K562 (cell line): ENCODE data around the gene NODAL. TPM values are rescaled to one million over a fixed set of nuclear protein-coding genes. Genes with fewer than 3 reads are reported as not detected.

Experiments
- EGR1 ChIP-seq: fragments of 450-650 bp; conservative IDR thresholded peaks from 2 replicates; pipeline ENCODE4 v1.6.1; 2017; ENCODE audit warnings: mild to moderate bottlenecking
- ELK1 ChIP-seq: sonication (generic); formaldehyde crosslinking; IDR thresholded peaks from 2 replicates; pipeline ENCODE4 v1.8.1; 2022; ENCODE audit warnings: missing genetic modification reagents
- HMG20A ChIP-seq: fragments of 450-650 bp; formaldehyde crosslinking; conservative IDR thresholded peaks from 2 replicates; pipeline ENCODE4 v1.4.0; 2020; ENCODE audit warnings: mild to moderate bottlenecking, mixed read lengths
- KDM5B ChIP-seq: fragments of 200-600 bp; sonication (generic); IDR thresholded peaks from 2 replicates; pipeline ENCODE4 v1.6.1; 2012; ENCODE audit warnings: low read depth, mild to moderate bottlenecking, moderate library complexity, low read length, control low read depth, inconsistent platforms; ENCODE audit not compliant: insufficient replicate concordance
- L3MBTL2 ChIP-seq: fragments of 450-650 bp; IDR thresholded peaks from 2 replicates; pipeline ENCODE4 v1.6.1; 2016; ENCODE audit warnings: mild to moderate bottlenecking, moderate library complexity
- MLLT1 ChIP-seq, 2 experiments: fragments of 450-650 bp; IDR thresholded peaks; 2 replicates each; pipeline ENCODE4 v1.6.1; 2016
- NFE2 ChIP-seq: IDR thresholded peaks from 2 replicates; pipeline ENCODE4 v1.6.1; 2014; ENCODE audit warnings: antibody characterized with exemption, low read depth
- PCBP1 ChIP-seq: fragments of 200-400 bp; formaldehyde crosslinking; IDR thresholded peaks from 2 replicates; pipeline ENCODE4 v1.6.1; 2018; ENCODE audit warnings: mild to moderate bottlenecking, low read depth, low read length; ENCODE audit not compliant: poor library complexity, severe bottlenecking
- POLR2AphosphoS2 ChIP-seq: IDR thresholded peaks from 2 replicates; pipeline ENCODE4 v1.6.1; 2012; ENCODE audit warnings: low read length, improper control_type of control experiment
- RBM14 ChIP-seq: fragments of 200-400 bp; formaldehyde crosslinking; IDR thresholded peaks from 2 replicates; pipeline ENCODE4 v1.6.1; 2018; ENCODE audit warnings: low read depth, mild to moderate bottlenecking, low read length, moderate library complexity, borderline replicate concordance; ENCODE audit not compliant: insufficient read depth
- VEZF1 ChIP-seq: fragments of 200-800 bp; sonication (Bioruptor generic); IDR thresholded peaks from 2 replicates; pipeline ENCODE4 v1.6.1; 2017; ENCODE audit warnings: missing genetic modification characterization, missing compliant biosample characterization
- ZNF507 ChIP-seq: conservative IDR thresholded peaks from 2 replicates; pipeline ENCODE4 v1.6.1; 2017; ENCODE audit warnings: missing genetic modification characterization, missing compliant biosample characterization
- polyA plus RNA-seq, 8 experiments: library from polyadenylated mRNA; depleted of rRNA in 4 of 8; stranded (reverse) in 5 of 8; unstranded in 3 of 8; fragments of >200 nt; fragmentation: Nextera tagmentation in 2 of 8; fragmentation: Illumina TruSeq in 1 of 8; extraction: Ambion mirVana in 2 of 8; extraction: Trizol in 1 of 8; gene quantifications; 2 replicates each; pipeline versions ENCODE4 v1.2.1 to v1.2.3, GENCODE V29; 2011 to 2014; ENCODE audit warnings: inconsistent platforms in 1 of 8, missing spikeins in 1 of 8
- total RNA-seq, 7 experiments: library from RNA; depleted of rRNA in 6 of 7; stranded (reverse); fragments of >200 nt in 6 of 7; fragmentation: Illumina TruSeq in 2 of 7; extraction: Trizol in 2 of 7; gene quantifications; 2 replicates each; pipeline versions ENCODE4 v1.2.1 to v1.2.3, GENCODE V29; 2011 to 2021; ENCODE audit warnings: low replicate concordance in 1 of 7

Gene NODAL
- total and polyA plus RNA-seq, 9 of the 15 experiments (the other 6 are each of a cell fraction or from before 2014, with no cell fraction given), result not detected

- TF ChIP-seq KDM5B (peak; percentile 27), MLLT1 (IDR thresholded peaks at IDR 0.05) (no peak), NFE2 (0 out of 2 replicates have a peak, but pooled peaks have one; percentile 8), HMG20A (no peak), POLR2AphosphoS2 (no peak), EGR1 (peak; percentile 37; the same call in 1 of the 2 replicates), ELK1 (CRISPR knock-in tag) (no peak), L3MBTL2 (peak; percentile 46; the same call in 1 of the 2 replicates), VEZF1 (CRISPR knock-in tag) (no peak), ZNF507 (tag) (no peak), PCBP1 (peak; percentile 56), RBM14 (0 out of 2 replicates have a peak, but pooled peaks have one; percentile 54)
Observed at GRCh38 chr10:70458329-70459060, 17.0 kb upstream of the NODAL start (continued).
